HL-60 (cell line): Measurements from ENCODE around the gene PLCD4.

Experiments used
- DNase-seq, 2 experiments: peaks; one replicate each; pipeline ENCODE4 v3.0.0-alpha.2; 2010 to 2020; ENCODE audit warnings: low read depth in 1 of 2, low spot score in 1 of 2
- H3K27ac ChIP-seq: fragments of 250-450 bp; sonication (Bioruptor Pico); replicated peaks from 2 replicates; pipeline ENCODE4 v1.5.1; 2020; ENCODE audit warnings: mild to moderate bottlenecking, moderate library complexity
- H3K27me3 ChIP-seq: fragments of 250-450 bp; sonication (Bioruptor Pico); 2 replicates; pipeline ENCODE4 v1.5.1; 2021; ENCODE audit warnings: mild to moderate bottlenecking, moderate library complexity; ENCODE audit not compliant: insufficient read depth, poor library complexity, severe bottlenecking
- H3K4me3 ChIP-seq: replicated peaks from 2 replicates; pipeline ENCODE4 v1.5.1; 2011; ENCODE audit warnings: mild to moderate bottlenecking, control low read depth, low read length; ENCODE audit not compliant: insufficient read depth
- GABPA ChIP-seq: IDR thresholded peaks from 2 replicates; pipeline ENCODE4 v1.6.1; 2012; ENCODE audit warnings: low read depth
- POLR2AphosphoS5 ChIP-seq: IDR thresholded peaks from 2 replicates; pipeline ENCODE4 v1.6.1; 2012; ENCODE audit warnings: low read depth
- REST ChIP-seq: IDR thresholded peaks from 2 replicates; pipeline ENCODE4 v1.6.1; 2012; ENCODE audit warnings: low read depth; ENCODE audit not compliant: insufficient replicate concordance
- SPI1 ChIP-seq: IDR thresholded peaks from 2 replicates; pipeline ENCODE4 v1.6.1; 2012; ENCODE audit warnings: low read depth, mild to moderate bottlenecking, borderline replicate concordance
- TF ChIP-seq, protein P1 (sequence below): IDR thresholded peaks from one replicate; pipeline ENCODE4 v1.5.1; 2011; ENCODE audit warnings: low read length, control low read depth, inconsistent platforms; ENCODE audit not compliant: insufficient read depth

Gene PLCD4

GRCh38 chr2:218576854-218577253, 30.8 kb upstream of the PLCD4 start:
- TF ChIP-seq SPI1 (no peak), REST (no peak), POLR2AphosphoS5 (no peak), GABPA (no peak)
- TF ChIP-seq, protein P1, sequence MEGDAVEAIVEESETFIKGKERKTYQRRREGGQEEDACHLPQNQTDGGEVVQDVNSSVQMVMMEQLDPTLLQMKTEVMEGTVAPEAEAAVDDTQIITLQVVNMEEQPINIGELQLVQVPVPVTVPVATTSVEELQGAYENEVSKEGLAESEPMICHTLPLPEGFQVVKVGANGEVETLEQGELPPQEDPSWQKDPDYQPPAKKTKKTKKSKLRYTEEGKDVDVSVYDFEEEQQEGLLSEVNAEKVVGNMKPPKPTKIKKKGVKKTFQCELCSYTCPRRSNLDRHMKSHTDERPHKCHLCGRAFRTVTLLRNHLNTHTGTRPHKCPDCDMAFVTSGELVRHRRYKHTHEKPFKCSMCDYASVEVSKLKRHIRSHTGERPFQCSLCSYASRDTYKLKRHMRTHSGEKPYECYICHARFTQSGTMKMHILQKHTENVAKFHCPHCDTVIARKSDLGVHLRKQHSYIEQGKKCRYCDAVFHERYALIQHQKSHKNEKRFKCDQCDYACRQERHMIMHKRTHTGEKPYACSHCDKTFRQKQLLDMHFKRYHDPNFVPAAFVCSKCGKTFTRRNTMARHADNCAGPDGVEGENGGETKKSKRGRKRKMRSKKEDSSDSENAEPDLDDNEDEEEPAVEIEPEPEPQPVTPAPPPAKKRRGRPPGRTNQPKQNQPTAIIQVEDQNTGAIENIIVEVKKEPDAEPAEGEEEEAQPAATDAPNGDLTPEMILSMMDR, result no peak

DNA sequence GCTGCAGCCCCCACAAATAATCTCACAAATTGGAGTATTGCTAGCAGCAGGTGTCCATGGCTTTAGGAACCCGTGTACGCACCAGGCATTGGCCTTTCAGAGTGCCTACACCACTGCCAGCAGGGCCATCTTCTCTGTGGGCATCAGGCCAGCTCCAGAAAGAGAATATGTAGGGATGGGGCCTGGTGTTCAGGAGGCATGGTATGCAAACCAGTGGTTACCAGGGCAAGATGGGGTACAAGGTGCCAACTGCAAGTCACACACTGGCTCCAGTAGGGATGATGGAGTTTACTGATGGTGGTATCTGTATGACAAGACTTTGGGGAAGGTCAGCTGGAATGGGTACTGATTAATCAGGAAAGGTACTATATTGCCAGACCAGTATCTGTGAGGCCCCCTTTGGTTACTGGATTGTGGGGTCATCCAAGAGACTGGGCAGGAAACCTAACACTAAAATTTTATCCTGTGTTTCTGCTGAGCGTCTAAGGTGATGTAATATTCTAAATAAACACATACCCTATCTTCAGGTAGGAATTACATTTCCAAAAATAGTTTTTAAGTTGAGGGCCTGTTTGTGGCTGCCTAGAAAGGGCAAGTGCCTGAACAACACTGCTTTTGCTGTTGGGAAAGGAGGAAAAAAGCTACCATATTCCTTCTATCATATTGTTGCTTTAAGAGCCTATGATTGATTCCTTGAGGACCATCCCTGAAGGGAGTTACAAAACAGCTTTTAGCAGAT, 30.0 kb upstream of the PLCD4 start:
- TF ChIP-seq, protein P1, result no peak
- TF ChIP-seq SPI1 (no peak), GABPA (no peak), POLR2AphosphoS5 (no peak), REST (no peak)
- no peaks in the 10 kb centered on the region for H3K27me3 ChIP-seq
- H3K4me3 ChIP-seq, result no peak overlapping the region
- no peak overlapping the region for H3K27ac ChIP-seq
- DNase-seq, result no peak

More at GRCh38 chr2:218576854-218577253, 30.8 kb upstream of the PLCD4 start:
- no peak for DNase-seq
- Histone ChIP-seq H3K4me3 (no peak overlapping the region), H3K27ac (no peak overlapping the region), H3K27me3 (no peaks in the 10 kb centered on the region)

DNA sequence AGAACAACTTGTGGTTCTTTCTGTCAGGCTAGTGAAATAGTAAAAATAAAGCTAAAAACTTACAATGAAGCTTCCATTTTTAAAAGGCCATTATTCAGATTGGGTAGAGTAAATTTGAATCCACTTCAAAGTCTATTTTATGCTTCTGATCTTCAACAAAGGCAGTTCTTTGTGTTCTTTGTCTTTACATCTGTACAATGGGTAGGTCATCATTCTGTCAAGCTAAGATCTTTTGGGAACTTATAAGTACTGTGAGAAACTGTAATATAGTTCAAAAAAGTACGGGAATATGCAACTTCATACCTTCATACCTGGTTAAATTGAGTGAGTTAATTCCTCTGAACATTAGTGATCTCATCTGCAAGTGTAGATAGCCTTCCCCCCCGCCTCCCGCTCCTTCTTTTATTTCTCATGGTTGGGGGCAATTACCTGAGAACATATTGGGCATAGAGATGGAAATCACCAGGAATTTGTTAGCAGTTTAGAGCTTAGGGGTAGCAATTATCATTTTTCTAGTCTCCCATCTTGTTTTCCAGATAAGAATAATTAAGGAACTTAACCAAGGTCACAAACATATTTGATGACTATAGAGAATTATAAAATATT, 29.3 kb upstream of the PLCD4 start:
- no peak overlapping the region for H3K27ac ChIP-seq
- no peak for TF ChIP-seq POLR2AphosphoS5
- no peak for TF ChIP-seq REST
- no peak for TF ChIP-seq SPI1
- TF ChIP-seq, protein P1, result no peak
- TF ChIP-seq GABPA, result no peak
- no peak for DNase-seq
- no peak overlapping the region for H3K4me3 ChIP-seq
- no peaks in the 10 kb centered on the region for H3K27me3 ChIP-seq
